ENCODE data around the gene SLC5A12. TPM values are rescaled to one million over a fixed set of nuclear protein-coding genes. Genes with fewer than 3 reads are reported as not detected.

Gene SLC5A12
- total RNA-seq, 4 donors from 2014 or later: not detected

GRCh38 chr11:26703411-26704191 lies 18.3 kb downstream of the SLC5A12 start:
- Histone ChIP-seq H3K4me3 (no peak overlapping the region), H3K4me1 (peaks cover 0 to 58% (median 30%) of the 10 kb centered on the region in 4 donors), H3K36me3 (no peaks in the 10 kb centered on the region), H3K27me3 (no peaks in the 10 kb centered on the region), H3K27ac (replicated peaks in 1 of 4) (no peak overlapping the region), H3K9me3 (no peaks in the 10 kb centered on the region)
- 48% methylated on average over 5 of the region's 5 CpGs for WGBS
- DNase-seq (ENCODE audit: extremely low spot score): no peak
- TF ChIP-seq EP300 (IDR thresholded peaks at IDR 0.05) (no peak), POLR2A (IDR thresholded peaks at IDR 0.05; ENCODE audit: low read depth) (no peak), POLR2AphosphoS5 (IDR thresholded peaks at IDR 0.05) (no peak), CTCF (IDR thresholded peaks at IDR 0.05) (no peak)
- intact Hi-C loops (cut with DNase I): no loop called here

GRCh38 chr11:26702406-26702805 lies 19.5 kb downstream of the SLC5A12 start:
- Histone ChIP-seq H3K4me3 (no peak overlapping the region), H3K27ac (replicated peaks in 1 of 4) (no peak overlapping the region), H3K4me1 (peaks cover 0 to 49% (median 26%) of the 10 kb centered on the region in 4 donors), H3K9me3 (no peaks in the 10 kb centered on the region), H3K27me3 (no peaks in the 10 kb centered on the region), H3K36me3 (no peaks in the 10 kb centered on the region)
- no peak for TF ChIP-seq CTCF (IDR thresholded peaks at IDR 0.05)
- no peak for DNase-seq (ENCODE audit: extremely low spot score)
- intact Hi-C loops (cut with DNase I): no loop called here

- DNase-seq (ENCODE audit: extremely low spot score): no peak
- 56% methylated on average over 3 of the region's 3 CpGs for WGBS
- Histone ChIP-seq H3K36me3 (no peaks in the 10 kb centered on the region), H3K4me3 (no peak overlapping the region), H3K27ac (replicated peaks in 1 of 4) (no peak overlapping the region), H3K4me1 (peaks cover 0 to 40% (median 22%) of the 10 kb centered on the region in 4 donors), H3K9me3 (no peaks in the 10 kb centered on the region), H3K27me3 (no peaks in the 10 kb centered on the region)
- TF ChIP-seq POLR2AphosphoS5 (IDR thresholded peaks at IDR 0.05) (no peak), CTCF (IDR thresholded peaks at IDR 0.05) (no peak), POLR2A (IDR thresholded peaks at IDR 0.05; ENCODE audit: low read depth) (no peak), EP300 (IDR thresholded peaks at IDR 0.05) (no peak)
- intact Hi-C loops (cut with DNase I): no loop called here
Measured at GRCh38 chr11:26700574-26701235, 21.2 kb downstream of the SLC5A12 start.

- 90% methylated on average over 2 of the region's 2 CpGs for WGBS
- intact Hi-C loops (cut with DNase I): no loop called here
- no peak overlapping the region for H3K4me3 ChIP-seq
- no peak for DNase-seq (ENCODE audit: extremely low spot score)
- TF ChIP-seq POLR2AphosphoS5 (IDR thresholded peaks at IDR 0.05) (no peak), EP300 (IDR thresholded peaks at IDR 0.05) (no peak)
- peaks cover 0 to 23% (median 20%) of the 10 kb centered on the region in 4 donors for H3K4me1 ChIP-seq
- no peak overlapping the region for H3K27ac ChIP-seq (replicated peaks in 1 of 4)
- no peaks in the 10 kb centered on the region for H3K9me3 ChIP-seq
- H3K36me3 ChIP-seq: no peaks in the 10 kb centered on the region
- no peaks in the 10 kb centered on the region for H3K27me3 ChIP-seq
Measured at GRCh38 chr11:26698224-26698623, 23.6 kb downstream of the SLC5A12 start.

GRCh38 chr11:26696330-26696729 lies 25.5 kb downstream of the SLC5A12 start:
- Histone ChIP-seq H3K4me1 (peaks cover 0 to 10% (median 8%) of the 10 kb centered on the region in 4 donors), H3K36me3 (no peaks in the 10 kb centered on the region), H3K27ac (replicated peaks in 1 of 4) (no peak overlapping the region), H3K27me3 (no peaks in the 10 kb centered on the region), H3K9me3 (no peaks in the 10 kb centered on the region), H3K4me3 (no peak overlapping the region)
- TF ChIP-seq EP300 (IDR thresholded peaks at IDR 0.05) (no peak), CTCF (IDR thresholded peaks at IDR 0.05) (no peak), POLR2AphosphoS5 (IDR thresholded peaks at IDR 0.05) (no peak), POLR2A (IDR thresholded peaks at IDR 0.05; ENCODE audit: low read depth) (no peak)
- intact Hi-C loops (cut with DNase I): no loop called here
- WGBS: 81% methylated on average over 3 of the region's 3 CpGs
- DNase-seq (ENCODE audit: extremely low spot score): no peak

Measured in esophagus muscularis mucosa (tissue), 4 donors.